Gastrocnemius medialis (tissue), 4 donors: ENCODE measurements around the gene IL36B.

ENCODE experiments used
- POLR2A ChIP-seq, 2 donors: fragments of 450-650 bp; IDR thresholded peaks; one replicate each; pipeline ENCODE4 v1.6.1; 2017; ENCODE audit warnings: antibody characterized with exemption in 2 of 2, mild to moderate bottlenecking in 2 of 2, moderate library complexity in 2 of 2
- TF ChIP-seq, protein P1 (sequence below), 5 experiments: fragments of 450-650 bp in 3 of 5; fragments of 200-600 bp in 2 of 5; sonication (generic) in 2 of 5; IDR thresholded peaks in 4 of 5; conservative IDR thresholded peaks in 1 of 5; 1 replicate in 4 of 5; 2 replicates in 1 of 5; pipeline ENCODE4 v1.5.1; 2016 to 2019; ENCODE audit warnings: antibody characterized with exemption in 5 of 5, mild to moderate bottlenecking in 3 of 5, moderate library complexity in 3 of 5

GRCh38 chr2:113039158-113039557 is 13.5 kb downstream of the IL36B start:
- TF ChIP-seq, protein P1, sequence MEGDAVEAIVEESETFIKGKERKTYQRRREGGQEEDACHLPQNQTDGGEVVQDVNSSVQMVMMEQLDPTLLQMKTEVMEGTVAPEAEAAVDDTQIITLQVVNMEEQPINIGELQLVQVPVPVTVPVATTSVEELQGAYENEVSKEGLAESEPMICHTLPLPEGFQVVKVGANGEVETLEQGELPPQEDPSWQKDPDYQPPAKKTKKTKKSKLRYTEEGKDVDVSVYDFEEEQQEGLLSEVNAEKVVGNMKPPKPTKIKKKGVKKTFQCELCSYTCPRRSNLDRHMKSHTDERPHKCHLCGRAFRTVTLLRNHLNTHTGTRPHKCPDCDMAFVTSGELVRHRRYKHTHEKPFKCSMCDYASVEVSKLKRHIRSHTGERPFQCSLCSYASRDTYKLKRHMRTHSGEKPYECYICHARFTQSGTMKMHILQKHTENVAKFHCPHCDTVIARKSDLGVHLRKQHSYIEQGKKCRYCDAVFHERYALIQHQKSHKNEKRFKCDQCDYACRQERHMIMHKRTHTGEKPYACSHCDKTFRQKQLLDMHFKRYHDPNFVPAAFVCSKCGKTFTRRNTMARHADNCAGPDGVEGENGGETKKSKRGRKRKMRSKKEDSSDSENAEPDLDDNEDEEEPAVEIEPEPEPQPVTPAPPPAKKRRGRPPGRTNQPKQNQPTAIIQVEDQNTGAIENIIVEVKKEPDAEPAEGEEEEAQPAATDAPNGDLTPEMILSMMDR (IDR thresholded peaks at IDR 0.05 in 4 of 5, conservative IDR thresholded peaks at IDR 0.05 in 1 of 5) = no peak
- TF ChIP-seq POLR2A (IDR thresholded peaks at IDR 0.05) = no peak
